ENCODE data around the gene FMOD.

Gene FMOD

GRCh38 chr1:203351037-203351625 lies at the start of gene FMOD:
Gene FMOD (minus strand): TSS chr1:203351122. CDS start chr1:203348270, 2,852 bp downstream.
- Histone ChIP-seq H3K27ac (peak within 1 kb of the TSS in 13 of 21 experiments; percentile 2 to 78 (median 58)), H3K4me3 (peak within 1 kb of the TSS in 4 of 7 experiments; percentile 9 to 27 (median 19))

DNA sequence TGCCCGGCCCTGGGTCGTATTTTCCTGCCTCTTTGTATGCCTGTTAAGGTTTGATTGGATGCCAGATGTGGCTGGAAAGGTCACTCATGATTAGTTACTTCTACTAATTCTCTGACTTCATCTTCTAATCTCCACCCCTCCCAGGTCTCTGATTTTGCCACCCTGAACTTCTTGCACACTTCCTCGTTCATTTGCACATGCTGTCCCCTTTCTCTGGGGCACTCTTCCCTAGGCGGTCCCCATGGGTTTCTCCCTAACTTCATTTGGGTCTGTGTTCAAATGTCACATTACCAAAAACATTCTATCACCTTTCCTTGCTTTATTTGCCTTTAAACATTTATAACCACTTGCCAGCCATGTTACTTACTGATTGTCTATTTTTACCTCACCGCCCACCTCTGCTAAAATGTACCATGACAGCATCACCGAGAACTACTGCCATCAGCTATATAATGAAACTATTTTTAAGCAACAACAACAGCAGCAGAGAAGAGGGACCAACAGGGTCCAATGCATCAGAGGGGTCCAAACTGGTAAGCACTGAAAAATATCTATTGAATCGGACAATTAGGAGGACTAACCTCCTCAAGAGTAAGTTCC lies 45.8 kb upstream of the FMOD start:
- Histone ChIP-seq H3K4me3 (no peak overlapping the region), H3K27ac (no peak overlapping the region)

DNA sequence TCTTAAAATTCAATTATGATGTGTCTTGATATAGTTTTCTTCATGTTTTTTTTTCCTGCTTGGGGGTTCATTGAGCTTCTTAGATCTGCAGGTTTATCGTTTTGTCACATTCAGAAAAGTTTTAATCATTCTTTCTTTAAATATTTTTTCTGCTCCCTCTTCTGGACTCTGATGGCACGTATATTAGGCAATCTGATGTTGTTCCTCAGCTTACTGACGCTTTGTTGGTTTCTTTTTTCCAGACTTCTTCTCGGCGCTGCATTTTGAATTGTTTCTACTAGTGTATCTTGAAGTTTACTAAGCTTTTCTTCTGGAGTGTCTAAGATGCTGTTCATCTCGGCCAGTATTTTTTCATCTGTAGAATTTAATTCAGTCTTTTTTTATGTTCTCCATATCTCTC lies 44.8 kb upstream of the FMOD start:
- H3K27ac ChIP-seq = peak overlapping the region in 1 of 21 experiments; percentile 11

DNA sequence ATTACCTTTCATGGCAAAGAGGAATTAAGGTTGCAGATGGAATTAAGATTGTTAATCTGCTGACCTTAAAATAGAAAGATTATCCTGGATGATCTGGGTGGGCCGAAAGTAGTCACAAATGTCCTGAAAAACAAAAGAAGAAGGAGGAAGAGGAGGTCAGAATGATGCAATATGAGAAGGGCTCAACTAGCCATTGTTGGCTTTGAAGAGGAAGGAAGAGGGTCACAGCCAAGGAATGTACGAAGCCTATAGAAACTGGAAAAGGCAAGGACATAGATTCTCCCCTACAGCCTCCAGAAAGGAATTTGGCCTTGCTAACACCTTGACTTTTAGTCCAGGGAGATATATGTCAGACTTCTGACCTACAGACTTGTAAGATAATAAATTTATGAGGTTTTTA lies 39.4 kb upstream of the FMOD start:
- Histone ChIP-seq H3K4me3 (no peak overlapping the region), H3K27ac (no peak overlapping the region)

More for the DNA sequence above, 44.8 kb upstream of the FMOD start:
- no peak overlapping the region for H3K4me3 ChIP-seq

GRCh38 chr1:203388683-203389082 lies 37.8 kb upstream of the FMOD start:
- Histone ChIP-seq H3K27ac (no peak overlapping the region), H3K4me3 (no peak overlapping the region)

DNA sequence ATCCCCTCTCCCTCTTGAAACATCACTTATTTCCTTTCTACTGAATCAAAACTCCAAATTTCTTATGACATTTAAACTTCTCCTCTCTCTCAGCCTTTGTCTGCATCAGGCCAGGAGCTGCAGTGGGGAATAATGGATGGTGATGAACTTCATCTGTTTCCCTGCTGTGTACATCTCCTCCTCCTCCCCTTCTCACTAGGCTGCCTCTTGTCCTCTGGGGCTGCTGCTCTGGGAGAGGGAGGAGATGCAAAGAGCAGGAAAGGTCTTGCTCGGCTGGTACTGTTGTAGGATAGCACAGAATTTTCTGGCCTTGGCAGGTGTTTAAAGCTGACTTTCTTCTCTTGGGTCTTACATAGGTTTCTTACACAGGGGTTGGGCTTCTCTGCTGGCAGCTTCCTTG lies 31.1 kb upstream of the FMOD start:
- Histone ChIP-seq H3K27ac (no peak overlapping the region), H3K4me3 (no peak overlapping the region)

DNA sequence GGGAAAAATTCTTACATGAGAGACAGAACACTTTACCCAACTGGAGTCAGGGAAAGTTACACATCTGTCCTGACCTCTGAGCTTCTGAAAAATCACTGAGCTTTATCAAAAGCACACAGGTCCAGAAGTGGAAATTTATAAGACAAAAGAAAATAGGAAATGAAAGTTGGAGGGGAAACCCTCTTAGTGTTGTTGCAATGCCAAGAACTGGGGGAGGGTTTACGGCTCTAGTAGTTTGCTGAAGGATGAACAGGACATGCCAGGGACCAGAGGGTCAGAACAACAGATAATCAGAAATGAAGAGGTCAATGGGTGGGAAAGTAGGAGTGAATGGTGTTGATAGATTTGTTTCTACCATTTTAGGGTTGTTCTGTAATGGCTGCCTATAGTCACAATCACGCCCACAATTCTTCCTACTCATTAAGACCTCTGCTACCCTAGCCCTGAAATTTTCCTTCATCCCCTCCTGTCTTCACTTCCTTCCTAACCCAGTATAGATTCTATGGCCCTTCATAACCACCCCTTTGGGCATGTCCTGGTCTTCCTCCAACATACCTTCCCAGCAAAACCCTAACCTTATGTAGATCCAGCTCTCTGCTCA lies 30.3 kb upstream of the FMOD start:
- no peak overlapping the region for H3K4me3 ChIP-seq
- no peak overlapping the region for H3K27ac ChIP-seq

- peak overlapping the region in 1 of 21 experiments; percentile 8 for H3K27ac ChIP-seq
Observed at GRCh38 chr1:203380420-203381150, 29.7 kb upstream of the FMOD start.

GRCh38 chr1:203379825-203380224 lies 28.9 kb upstream of the FMOD start:
- Histone ChIP-seq H3K4me3 (no peak overlapping the region), H3K27ac (peak overlapping the region in 1 of 21 experiments; percentile 8)

More at GRCh38 chr1:203380420-203381150, 29.7 kb upstream of the FMOD start:
- H3K4me3 ChIP-seq = no peak overlapping the region

DNA sequence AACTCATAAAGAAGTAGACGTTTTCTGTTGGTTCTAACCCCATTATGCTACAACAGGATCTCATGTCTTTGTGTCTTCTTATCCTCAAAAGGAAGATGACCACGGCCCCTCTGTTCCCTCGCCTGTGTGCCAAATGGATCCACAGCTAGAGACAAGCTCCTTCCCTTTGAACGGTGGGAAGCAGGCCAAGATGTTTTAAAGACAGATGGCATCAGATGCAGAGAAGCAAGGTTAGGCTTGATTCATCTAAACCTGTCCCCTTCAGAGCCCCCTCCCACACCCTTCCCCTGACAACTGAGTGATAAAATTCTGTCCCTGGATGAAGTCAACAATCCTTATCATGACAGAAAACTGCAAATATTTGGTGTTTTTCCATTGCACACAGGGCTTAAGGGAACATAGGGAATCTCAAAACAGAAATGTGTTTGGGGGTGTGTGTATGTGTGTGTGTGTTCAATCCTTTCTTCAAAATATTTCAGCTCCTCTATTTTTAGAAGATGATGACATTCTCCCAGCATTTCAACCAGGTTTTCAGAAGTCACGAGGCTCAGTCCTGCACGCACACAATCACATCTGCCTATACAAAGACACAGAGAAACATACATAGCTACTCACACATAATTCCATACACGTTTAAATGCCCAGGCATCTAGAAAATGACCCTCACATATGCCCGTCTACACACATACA lies 27.8 kb upstream of the FMOD start:
- H3K27ac ChIP-seq = no peak overlapping the region
- H3K4me3 ChIP-seq = no peak overlapping the region

DNA sequence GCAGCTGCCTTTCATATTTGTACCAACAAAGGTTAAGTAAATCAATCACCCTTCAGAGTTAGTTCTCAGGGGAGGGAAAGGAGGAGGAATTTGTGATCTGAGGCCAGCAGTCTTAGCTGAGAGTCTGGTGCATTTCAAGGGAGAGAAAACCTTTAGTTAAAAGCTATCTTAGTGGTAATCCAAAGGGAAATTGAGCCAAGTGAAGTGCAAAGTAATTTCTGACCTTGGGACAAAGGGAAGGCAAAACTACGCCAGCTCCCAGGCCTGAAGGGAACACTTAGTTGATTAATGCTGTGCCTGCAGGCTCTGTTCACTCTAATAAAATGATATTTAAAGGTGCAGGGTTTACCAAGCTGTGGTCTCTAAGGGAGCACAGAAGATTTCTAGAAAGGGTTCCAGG lies 23.1 kb upstream of the FMOD start:
- Histone ChIP-seq H3K4me3 (no peak overlapping the region), H3K27ac (no peak overlapping the region)

DNA sequence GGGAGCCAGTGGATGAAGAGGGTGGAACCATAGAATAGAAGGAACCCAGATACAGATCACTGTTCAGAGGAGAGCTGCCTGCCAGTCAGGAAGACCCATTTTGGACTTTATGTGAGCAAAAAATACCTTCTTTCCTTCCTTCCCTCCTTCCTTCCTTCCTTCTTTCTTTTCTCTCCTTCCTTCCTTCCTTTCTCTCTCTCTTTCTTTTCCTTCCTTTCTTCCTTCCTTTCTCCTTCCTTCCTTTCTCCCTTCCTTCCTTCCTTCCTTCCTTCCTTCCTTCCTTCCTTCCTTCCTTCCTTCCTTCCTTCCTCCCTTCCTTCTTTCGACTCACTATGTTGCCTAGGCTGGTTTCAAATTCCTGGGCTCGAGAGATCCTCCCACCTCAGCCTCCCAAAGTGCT lies 22.1 kb upstream of the FMOD start:
- H3K4me3 ChIP-seq = no peak overlapping the region

DNA sequence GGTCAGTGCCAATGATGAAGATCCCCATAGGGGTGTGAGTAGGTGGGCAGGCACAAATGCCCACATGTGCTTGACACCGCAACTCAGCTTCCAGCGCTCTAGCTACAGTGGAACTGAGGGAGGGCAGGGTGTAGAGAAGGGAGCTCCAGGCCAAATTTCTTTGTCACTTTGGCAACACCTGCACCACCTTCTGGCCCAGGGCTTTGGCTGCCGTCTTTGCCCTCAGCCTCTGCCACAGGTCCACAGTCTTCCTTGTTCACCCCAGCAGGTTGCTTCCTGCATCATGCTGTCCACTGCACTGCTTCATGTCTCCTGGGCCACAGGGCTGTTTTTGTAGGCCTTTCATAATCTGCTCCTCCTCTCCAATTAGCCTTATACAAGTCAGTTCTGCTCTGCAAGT lies 20.4 kb upstream of the FMOD start:
- no peak overlapping the region for H3K27ac ChIP-seq

More for the DNA sequence above, 22.1 kb upstream of the FMOD start:
- no peak overlapping the region for H3K27ac ChIP-seq

GRCh38 chr1:203369666-203370065 lies 18.7 kb upstream of the FMOD start:
- Histone ChIP-seq H3K4me3 (no peak overlapping the region), H3K27ac (peak overlapping the region in 6 of 21 experiments; percentile 33 to 61 (median 48))

More for the DNA sequence above, 20.4 kb upstream of the FMOD start:
- no peak overlapping the region for H3K4me3 ChIP-seq

DNA sequence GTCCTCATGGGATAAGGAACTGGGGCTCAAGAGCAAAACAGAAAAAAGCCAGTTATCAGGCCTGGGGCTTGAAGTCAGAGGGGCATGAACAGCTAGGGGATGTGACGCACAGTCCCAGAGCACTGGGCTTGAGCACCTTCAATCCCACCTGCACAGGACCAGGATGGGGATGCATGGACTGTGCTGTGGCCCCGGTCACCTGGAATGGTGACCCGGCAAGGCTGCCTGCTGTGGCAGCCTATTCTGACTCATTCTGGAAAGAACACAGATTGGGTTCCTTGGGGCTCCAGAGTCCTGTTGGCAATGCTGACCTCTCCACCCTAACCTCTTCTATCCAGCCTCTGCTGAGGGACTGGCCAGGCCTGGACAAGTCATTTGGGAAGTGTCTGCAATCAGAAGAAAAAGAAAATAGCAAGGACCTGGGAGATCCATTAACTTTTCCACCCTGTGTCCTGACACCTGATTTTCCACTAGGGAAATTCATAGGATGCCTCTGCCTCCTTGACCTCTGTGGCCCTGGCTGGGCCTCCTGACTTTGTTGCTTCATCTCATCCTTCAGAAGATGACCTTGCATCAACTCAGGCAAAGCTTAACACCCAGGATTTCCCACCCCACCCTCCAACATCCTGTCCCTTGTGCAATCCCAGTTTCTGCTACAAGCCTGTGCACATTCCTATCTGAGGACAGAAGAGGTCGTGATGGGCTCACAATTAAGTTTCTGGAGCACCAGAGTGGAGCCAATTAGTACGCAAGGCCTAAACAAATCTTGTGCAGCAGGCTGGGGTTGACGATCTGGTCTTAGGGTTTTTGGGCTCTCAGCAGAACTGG lies 17.9 kb upstream of the FMOD start:
- Histone ChIP-seq H3K27ac (peak overlapping the region in 7 of 21 experiments; percentile 1 to 61 (median 40)), H3K4me3 (no peak overlapping the region)

DNA sequence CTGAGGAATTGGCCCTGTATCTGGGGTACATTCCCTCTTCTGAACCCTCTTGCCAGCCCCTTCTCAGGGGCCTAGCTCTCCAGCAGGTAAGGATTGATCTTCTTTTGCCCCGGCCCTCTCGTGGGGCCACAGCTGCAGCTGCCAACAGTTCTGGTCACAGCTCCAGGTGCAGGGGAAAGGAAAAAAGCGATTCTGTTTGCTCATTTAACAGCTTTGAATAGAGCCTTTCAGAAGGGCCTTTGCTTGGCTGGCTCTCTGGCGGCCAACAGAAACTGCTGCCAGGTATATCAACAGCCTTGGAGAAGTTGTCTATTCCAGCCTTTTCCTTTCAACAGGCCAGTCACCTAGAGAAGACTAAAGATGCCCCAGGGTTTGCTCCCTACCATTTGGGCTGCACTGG lies 16.1 kb upstream of the FMOD start:
- no peak overlapping the region for H3K27ac ChIP-seq

GRCh38 chr1:203366476-203366875 lies 15.6 kb upstream of the FMOD start:
- no peak overlapping the region for H3K27ac ChIP-seq

More for the DNA sequence above, 16.1 kb upstream of the FMOD start:
- H3K4me3 ChIP-seq = no peak overlapping the region

GRCh38 chr1:203364806-203365205 lies 13.9 kb upstream of the FMOD start:
- Histone ChIP-seq H3K4me3 (no peak overlapping the region), H3K27ac (no peak overlapping the region)

More at GRCh38 chr1:203366476-203366875, 15.6 kb upstream of the FMOD start:
- no peak overlapping the region for H3K4me3 ChIP-seq
